Measurements from ENCODE around the gene SLC16A5. TPM values are rescaled to one million over a fixed set of nuclear protein-coding genes. Genes with fewer than 3 reads are reported as not detected.

SLC16A5 gene
- total RNA-seq, 1 experiment from 2014 or later = 32.4 TPM

DNA sequence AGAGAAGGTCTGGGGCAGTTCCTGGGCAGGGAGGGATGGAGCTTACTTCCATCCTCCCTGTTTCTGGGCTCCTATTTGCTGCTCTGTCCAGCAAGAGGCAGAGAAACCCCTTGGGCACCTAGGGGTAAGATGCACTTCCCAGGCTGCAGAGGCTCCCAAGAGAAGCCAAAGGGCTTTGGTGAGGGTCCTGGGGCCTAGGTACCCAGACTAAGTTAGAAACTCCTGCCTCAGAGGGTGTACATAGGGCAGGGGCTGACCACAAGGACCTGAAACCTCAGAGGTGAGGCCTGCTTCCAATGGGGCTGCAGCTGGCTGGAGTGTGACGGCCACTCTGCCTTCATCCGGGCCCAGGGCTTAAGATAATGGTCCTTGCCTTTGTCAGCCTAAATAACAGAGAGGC, 20.4 kb downstream of the SLC16A5 start (continued):
- TF ChIP-seq, protein P1, sequence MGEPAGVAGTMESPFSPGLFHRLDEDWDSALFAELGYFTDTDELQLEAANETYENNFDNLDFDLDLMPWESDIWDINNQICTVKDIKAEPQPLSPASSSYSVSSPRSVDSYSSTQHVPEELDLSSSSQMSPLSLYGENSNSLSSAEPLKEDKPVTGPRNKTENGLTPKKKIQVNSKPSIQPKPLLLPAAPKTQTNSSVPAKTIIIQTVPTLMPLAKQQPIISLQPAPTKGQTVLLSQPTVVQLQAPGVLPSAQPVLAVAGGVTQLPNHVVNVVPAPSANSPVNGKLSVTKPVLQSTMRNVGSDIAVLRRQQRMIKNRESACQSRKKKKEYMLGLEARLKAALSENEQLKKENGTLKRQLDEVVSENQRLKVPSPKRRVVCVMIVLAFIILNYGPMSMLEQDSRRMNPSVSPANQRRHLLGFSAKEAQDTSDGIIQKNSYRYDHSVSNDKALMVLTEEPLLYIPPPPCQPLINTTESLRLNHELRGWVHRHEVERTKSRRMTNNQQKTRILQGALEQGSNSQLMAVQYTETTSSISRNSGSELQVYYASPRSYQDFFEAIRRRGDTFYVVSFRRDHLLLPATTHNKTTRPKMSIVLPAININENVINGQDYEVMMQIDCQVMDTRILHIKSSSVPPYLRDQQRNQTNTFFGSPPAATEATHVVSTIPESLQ (CRISPR knock-in tag; IDR thresholded peaks at IDR 0.05) = no peak
- TF ChIP-seq CBFB (CRISPR knock-in tag; IDR thresholded peaks at IDR 0.05; ENCODE audit: low read depth) (no peak), ETV6 (CRISPR knock-in tag; IDR thresholded peaks at IDR 0.05) (no peak), TCF7 (CRISPR knock-in tag; IDR thresholded peaks at IDR 0.05; ENCODE audit: low read depth) (no peak), SMAD3 (CRISPR knock-in tag; IDR thresholded peaks at IDR 0.05; ENCODE audit: borderline replicate concordance) (no peak), JAZF1 (CRISPR knock-in tag; IDR thresholded peaks at IDR 0.05) (no peak), RELA (CRISPR knock-in tag; IDR thresholded peaks at IDR 0.05; ENCODE audit: borderline replicate concordance) (no peak), ZNF671 (CRISPR knock-in tag; IDR thresholded peaks at IDR 0.05) (no peak)
- TF ChIP-seq, protein P2, sequence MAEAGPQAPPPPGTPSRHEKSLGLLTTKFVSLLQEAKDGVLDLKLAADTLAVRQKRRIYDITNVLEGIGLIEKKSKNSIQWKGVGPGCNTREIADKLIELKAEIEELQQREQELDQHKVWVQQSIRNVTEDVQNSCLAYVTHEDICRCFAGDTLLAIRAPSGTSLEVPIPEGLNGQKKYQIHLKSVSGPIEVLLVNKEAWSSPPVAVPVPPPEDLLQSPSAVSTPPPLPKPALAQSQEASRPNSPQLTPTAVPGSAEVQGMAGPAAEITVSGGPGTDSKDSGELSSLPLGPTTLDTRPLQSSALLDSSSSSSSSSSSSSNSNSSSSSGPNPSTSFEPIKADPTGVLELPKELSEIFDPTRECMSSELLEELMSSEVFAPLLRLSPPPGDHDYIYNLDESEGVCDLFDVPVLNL (CRISPR knock-in tag; IDR thresholded peaks at IDR 0.05; ENCODE audit: borderline replicate concordance, low read depth) = no peak
- TF ChIP-seq, protein P3, sequence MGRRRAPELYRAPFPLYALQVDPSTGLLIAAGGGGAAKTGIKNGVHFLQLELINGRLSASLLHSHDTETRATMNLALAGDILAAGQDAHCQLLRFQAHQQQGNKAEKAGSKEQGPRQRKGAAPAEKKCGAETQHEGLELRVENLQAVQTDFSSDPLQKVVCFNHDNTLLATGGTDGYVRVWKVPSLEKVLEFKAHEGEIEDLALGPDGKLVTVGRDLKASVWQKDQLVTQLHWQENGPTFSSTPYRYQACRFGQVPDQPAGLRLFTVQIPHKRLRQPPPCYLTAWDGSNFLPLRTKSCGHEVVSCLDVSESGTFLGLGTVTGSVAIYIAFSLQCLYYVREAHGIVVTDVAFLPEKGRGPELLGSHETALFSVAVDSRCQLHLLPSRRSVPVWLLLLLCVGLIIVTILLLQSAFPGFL (CRISPR knock-in tag; IDR thresholded peaks at IDR 0.05; ENCODE audit: borderline replicate concordance) = no peak

DNA sequence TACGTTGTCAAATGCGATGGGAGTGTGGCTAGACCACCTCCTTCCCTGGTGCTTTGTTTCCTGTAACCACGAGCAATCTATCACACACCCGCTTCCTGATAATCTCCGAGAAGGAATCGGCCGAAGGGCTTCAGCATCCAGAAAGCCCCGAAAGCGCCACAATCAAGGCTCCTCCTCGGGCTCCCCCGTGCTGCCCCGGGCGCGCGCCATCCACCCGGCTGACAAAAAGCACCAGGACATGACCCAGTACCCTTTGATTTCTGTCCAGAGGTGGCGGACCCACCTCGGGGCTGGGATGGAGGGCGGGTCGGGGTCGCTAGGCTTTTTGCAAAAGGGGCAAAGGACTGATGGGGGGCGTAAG, 21.3 kb downstream of the SLC16A5 start:
- no peak for TF ChIP-seq ELF4 (CRISPR knock-in tag; IDR thresholded peaks at IDR 0.05; ENCODE audit: low read depth)
- TF ChIP-seq PRDM15 (CRISPR knock-in tag; IDR thresholded peaks at IDR 0.05) = 0 out of 2 replicates have a peak, but pooled peaks have one; percentile 3
- 0 out of 2 replicates have a peak, but pooled peaks have one; percentile 17 for TF ChIP-seq RELA (CRISPR knock-in tag; IDR thresholded peaks at IDR 0.05; ENCODE audit: borderline replicate concordance)
- TF ChIP-seq, protein P4, sequence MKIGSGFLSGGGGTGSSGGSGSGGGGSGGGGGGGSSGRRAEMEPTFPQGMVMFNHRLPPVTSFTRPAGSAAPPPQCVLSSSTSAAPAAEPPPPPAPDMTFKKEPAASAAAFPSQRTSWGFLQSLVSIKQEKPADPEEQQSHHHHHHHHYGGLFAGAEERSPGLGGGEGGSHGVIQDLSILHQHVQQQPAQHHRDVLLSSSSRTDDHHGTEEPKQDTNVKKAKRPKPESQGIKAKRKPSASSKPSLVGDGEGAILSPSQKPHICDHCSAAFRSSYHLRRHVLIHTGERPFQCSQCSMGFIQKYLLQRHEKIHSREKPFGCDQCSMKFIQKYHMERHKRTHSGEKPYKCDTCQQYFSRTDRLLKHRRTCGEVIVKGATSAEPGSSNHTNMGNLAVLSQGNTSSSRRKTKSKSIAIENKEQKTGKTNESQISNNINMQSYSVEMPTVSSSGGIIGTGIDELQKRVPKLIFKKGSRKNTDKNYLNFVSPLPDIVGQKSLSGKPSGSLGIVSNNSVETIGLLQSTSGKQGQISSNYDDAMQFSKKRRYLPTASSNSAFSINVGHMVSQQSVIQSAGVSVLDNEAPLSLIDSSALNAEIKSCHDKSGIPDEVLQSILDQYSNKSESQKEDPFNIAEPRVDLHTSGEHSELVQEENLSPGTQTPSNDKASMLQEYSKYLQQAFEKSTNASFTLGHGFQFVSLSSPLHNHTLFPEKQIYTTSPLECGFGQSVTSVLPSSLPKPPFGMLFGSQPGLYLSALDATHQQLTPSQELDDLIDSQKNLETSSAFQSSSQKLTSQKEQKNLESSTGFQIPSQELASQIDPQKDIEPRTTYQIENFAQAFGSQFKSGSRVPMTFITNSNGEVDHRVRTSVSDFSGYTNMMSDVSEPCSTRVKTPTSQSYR (CRISPR knock-in tag; IDR thresholded peaks at IDR 0.05) = no peak
- no peak for TF ChIP-seq IRF1 (CRISPR knock-in tag; IDR thresholded peaks at IDR 0.05)
- TF ChIP-seq MYBL2 (CRISPR knock-in tag; IDR thresholded peaks at IDR 0.05) = no peak
- no peaks in the 10 kb centered on the region for H3K27me3 Mint-ChIP-seq (ENCODE audit: low read depth)
- no peak overlapping the region for H3K27ac Mint-ChIP-seq
- DNase-seq (ENCODE audit: low spot score) = no peak
- ATAC-seq = peak; percentile 4
- H3K4me3 Mint-ChIP-seq = peak overlapping the region; percentile 90
- CTCF ChIA-PET = interaction anchor here (0.6 to 1.9 kb wide), 10 partner anchors 15 to 162 kb away, joined by 3 to 11 read pairs (median 5); partner anchors contain the start of genes MIF4GD and SLC16A5
- H3K4me1 Mint-ChIP-seq = peaks cover 19% of the 10 kb centered on the region
- peaks cover 7% of the 10 kb centered on the region for H3K36me3 Mint-ChIP-seq
- POLR2A ChIA-PET = interaction anchor here (0.9 to 1.9 kb wide), 8 partner anchors 12 to 93 kb away, joined by 3 to 7 read pairs (median 4); partner anchors contain the start of genes NT5C and SLC16A5
- H3K9me3 Mint-ChIP-seq = no peaks in the 10 kb centered on the region
